DND-41 (cell line): ENCODE measurements around the gene RGS7.
"Not testable (repeated sequence)": the region's sequence is repeated elsewhere in the genome, so short reads cannot be mapped to it uniquely, and the experiment has no call there.

Experiments
- ATAC-seq: fragments of 200-7000 bp; cut with Tn5 transposase; 3 replicates; pipeline ENCODE4 v1.9.1; 2021; ENCODE audit warnings: low read depth; ENCODE audit not compliant: insufficient read depth
- DNase-seq: peaks from one replicate; pipeline ENCODE4 v3.0.0-alpha.2; 2020
- H2AFZ ChIP-seq: 2 replicates; pipeline ENCODE4 v1.6.0; 2012; ENCODE audit warnings: low read depth, low read length
- H3K27ac ChIP-seq: 2 replicates; pipeline ENCODE4 v1.5.1; 2012; ENCODE audit warnings: low read length, inconsistent platforms
- H3K27me3 ChIP-seq: fragments of 200-600 bp; sonication (generic); 2 replicates; pipeline ENCODE4 v1.6.0; 2012; ENCODE audit warnings: low read length, mild to moderate bottlenecking, inconsistent platforms; ENCODE audit not compliant: insufficient read depth, poor library complexity
- H3K36me3 ChIP-seq: 2 replicates; pipeline ENCODE4 v1.5.1; 2012; ENCODE audit warnings: low read length, inconsistent platforms; ENCODE audit not compliant: insufficient read depth
- H3K4me1 ChIP-seq: 2 replicates; pipeline ENCODE4 v1.5.1; 2012; ENCODE audit warnings: mild to moderate bottlenecking, low read length; ENCODE audit not compliant: insufficient read depth
- H3K4me2 ChIP-seq: 2 replicates; pipeline ENCODE4 v1.6.0; 2012; ENCODE audit warnings: mild to moderate bottlenecking, moderate library complexity, low read length, inconsistent platforms; ENCODE audit not compliant: insufficient read depth
- H3K4me3 ChIP-seq, 2 experiments: fragments of 200-600 bp in 1 of 2; shearing (Covaris generic) in 1 of 2; 2 replicates each; pipeline ENCODE4 v1.5.1; 2012 to 2016; ENCODE audit warnings: inconsistent platforms in 2 of 2, low read length in 2 of 2, mild to moderate bottlenecking in 2 of 2, low read depth in 1 of 2, moderate library complexity in 1 of 2
- H3K79me2 ChIP-seq: 2 replicates; pipeline ENCODE4 v1.6.0; 2012; ENCODE audit warnings: low read length, inconsistent platforms; ENCODE audit not compliant: insufficient read depth
- H3K9ac ChIP-seq: 2 replicates; pipeline ENCODE4 v1.6.0; 2012; ENCODE audit warnings: low read depth, mild to moderate bottlenecking, inconsistent platforms, low read length, moderate library complexity
- H3K9me3 ChIP-seq: 2 replicates; pipeline ENCODE4 v1.5.1; 2012; ENCODE audit warnings: low read length, moderate library complexity, mild to moderate bottlenecking, inconsistent platforms; ENCODE audit not compliant: insufficient read depth, severe bottlenecking
- H4K20me1 ChIP-seq: 2 replicates; pipeline ENCODE4 v1.6.0; 2012; ENCODE audit warnings: low read length; ENCODE audit not compliant: insufficient read depth
- EZH2 ChIP-seq: IDR thresholded peaks from 3 replicates; pipeline ENCODE4 v1.6.1; 2012; ENCODE audit warnings: borderline replicate concordance, low read depth, mild to moderate bottlenecking, moderate library complexity, low read length, inconsistent platforms; ENCODE audit not compliant: severe bottlenecking
- TF ChIP-seq, protein P1 (sequence below): IDR thresholded peaks from 2 replicates; pipeline ENCODE4 v1.5.1; 2012; ENCODE audit warnings: borderline replicate concordance, low read length, moderate library complexity, mild to moderate bottlenecking; ENCODE audit not compliant: poor library complexity, severe bottlenecking; ENCODE audit errors: extremely low read depth

The RGS7 gene

DNA sequence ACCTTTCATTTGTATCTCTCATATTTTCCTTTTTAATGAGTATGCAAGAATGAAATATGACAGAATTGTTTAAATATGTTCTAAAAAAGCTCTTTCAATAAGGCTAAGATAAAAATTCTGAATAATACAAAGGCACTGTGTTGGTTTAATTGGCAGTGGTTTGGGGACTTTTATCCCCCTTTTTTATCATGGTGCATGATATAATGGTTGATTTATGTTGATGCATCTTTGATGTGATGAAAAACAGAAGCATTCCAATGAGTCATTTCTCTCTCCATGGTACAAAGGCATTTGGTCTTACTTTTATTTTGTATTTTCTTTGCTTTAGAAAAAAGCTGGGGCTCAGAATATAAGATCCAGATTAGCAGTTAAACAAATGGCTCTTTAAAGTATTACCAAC lies 617.9 kb downstream of the RGS7 start:
- no peaks in the 10 kb centered on the region for H4K20me1 ChIP-seq
- H3K9ac ChIP-seq = no peak overlapping the region
- no peaks in the 10 kb centered on the region for H3K9me3 ChIP-seq
- H3K4me3 ChIP-seq = no peak overlapping the region
- no peak overlapping the region for H2AFZ ChIP-seq
- H3K27ac ChIP-seq = no peak overlapping the region
- no peak overlapping the region for H3K4me2 ChIP-seq
- H3K27me3 ChIP-seq = no peaks in the 10 kb centered on the region
- H3K4me1 ChIP-seq = no peaks in the 10 kb centered on the region
- H3K36me3 ChIP-seq = no peaks in the 10 kb centered on the region
- no peaks in the 10 kb centered on the region for H3K79me2 ChIP-seq
- ATAC-seq (no peak), DNase-seq (no peak)
- TF ChIP-seq EZH2 = no peak
- TF ChIP-seq, protein P1, sequence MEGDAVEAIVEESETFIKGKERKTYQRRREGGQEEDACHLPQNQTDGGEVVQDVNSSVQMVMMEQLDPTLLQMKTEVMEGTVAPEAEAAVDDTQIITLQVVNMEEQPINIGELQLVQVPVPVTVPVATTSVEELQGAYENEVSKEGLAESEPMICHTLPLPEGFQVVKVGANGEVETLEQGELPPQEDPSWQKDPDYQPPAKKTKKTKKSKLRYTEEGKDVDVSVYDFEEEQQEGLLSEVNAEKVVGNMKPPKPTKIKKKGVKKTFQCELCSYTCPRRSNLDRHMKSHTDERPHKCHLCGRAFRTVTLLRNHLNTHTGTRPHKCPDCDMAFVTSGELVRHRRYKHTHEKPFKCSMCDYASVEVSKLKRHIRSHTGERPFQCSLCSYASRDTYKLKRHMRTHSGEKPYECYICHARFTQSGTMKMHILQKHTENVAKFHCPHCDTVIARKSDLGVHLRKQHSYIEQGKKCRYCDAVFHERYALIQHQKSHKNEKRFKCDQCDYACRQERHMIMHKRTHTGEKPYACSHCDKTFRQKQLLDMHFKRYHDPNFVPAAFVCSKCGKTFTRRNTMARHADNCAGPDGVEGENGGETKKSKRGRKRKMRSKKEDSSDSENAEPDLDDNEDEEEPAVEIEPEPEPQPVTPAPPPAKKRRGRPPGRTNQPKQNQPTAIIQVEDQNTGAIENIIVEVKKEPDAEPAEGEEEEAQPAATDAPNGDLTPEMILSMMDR = no peak

DNA sequence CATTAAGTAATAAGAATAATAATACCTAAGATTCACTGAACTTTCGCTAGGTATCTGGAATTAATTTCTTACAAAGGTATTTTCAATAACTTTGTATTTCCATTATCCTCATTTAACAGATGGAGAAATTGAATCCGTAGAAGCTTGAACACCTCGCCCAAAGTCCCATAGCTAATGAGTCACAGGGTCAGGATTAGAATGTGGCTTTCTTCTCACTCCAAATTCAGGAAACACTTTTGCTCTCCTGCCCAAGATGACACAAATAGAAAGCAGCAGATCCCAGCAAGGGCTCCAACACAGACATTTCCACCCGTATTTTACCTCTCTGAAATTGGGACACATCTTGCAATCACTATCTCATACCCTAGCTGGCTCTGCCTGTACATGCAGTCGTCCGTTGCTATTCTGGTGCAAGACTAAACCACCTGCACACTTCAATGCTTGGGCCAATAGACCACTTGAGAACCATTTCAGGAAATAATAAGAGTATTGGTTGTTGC lies 619.2 kb downstream of the RGS7 start:
- Histone ChIP-seq H3K9ac (no peak overlapping the region), H2AFZ (no peak overlapping the region), H3K79me2 (no peaks in the 10 kb centered on the region), H3K4me3 (no peak overlapping the region), H3K27ac (no peak overlapping the region), H3K9me3 (no peaks in the 10 kb centered on the region), H3K36me3 (no peaks in the 10 kb centered on the region), H4K20me1 (no peaks in the 10 kb centered on the region), H3K4me1 (no peaks in the 10 kb centered on the region), H3K27me3 (no peaks in the 10 kb centered on the region), H3K4me2 (no peak overlapping the region)
- DNase-seq (no peak), ATAC-seq (no peak)
- no peak for TF ChIP-seq EZH2

DNA sequence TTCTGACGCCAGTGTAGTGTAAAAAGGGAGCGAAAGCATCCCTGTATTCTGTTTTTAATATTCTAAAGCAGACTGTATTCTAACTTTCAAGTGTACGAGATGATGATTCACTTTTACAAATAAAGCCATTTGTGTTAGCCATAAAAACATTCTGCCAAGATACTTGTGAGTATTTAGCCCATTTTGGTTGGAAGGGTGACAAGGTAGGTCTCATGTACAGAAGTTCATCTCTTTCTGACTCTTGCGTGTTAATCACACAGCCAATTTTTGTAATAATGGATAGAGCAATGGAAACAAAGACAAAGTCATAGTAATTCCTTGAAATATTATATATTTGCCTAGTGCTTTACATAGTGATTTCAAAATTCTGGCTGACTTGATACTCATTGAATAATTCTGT lies 619.7 kb downstream of the RGS7 start:
- TF ChIP-seq, protein P1 = no peak
- TF ChIP-seq EZH2 = no peak
- no peak for ATAC-seq
- Histone ChIP-seq H3K9me3 (no peaks in the 10 kb centered on the region), H2AFZ (no peak overlapping the region), H3K4me1 (no peaks in the 10 kb centered on the region), H3K9ac (no peak overlapping the region), H3K4me3 (no peak overlapping the region), H3K27ac (no peak overlapping the region), H3K36me3 (no peaks in the 10 kb centered on the region), H3K27me3 (no peaks in the 10 kb centered on the region), H4K20me1 (no peaks in the 10 kb centered on the region), H3K4me2 (no peak overlapping the region), H3K79me2 (no peaks in the 10 kb centered on the region)
- DNase-seq = no peak

DNA sequence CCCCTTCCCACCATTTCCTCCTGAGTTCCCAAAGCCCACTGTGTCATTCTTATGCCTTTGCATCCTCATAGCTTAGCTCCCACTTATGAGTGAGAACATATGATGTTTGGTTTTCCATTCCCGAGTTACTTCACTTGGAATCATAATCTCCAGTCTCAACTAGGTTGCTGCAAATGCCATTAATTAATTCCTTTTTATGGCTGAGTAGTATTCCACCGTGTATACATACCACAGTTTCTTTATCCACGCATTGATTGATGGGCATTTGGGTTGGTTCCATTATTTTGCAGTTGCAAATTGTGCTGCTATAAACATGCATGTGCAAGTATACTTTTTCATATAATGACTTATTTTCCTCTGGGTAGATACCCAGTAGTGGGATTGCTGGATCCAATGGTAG lies 622.3 kb downstream of the RGS7 start:
- not testable (repeated sequence) for H3K27me3 ChIP-seq, ATAC-seq

More for the DNA sequence above, 622.3 kb downstream of the RGS7 start:
- H3K4me2 ChIP-seq, DNase-seq, H2AFZ ChIP-seq, H3K27ac ChIP-seq, H3K36me3 ChIP-seq, H3K4me3 ChIP-seq, H3K4me1 ChIP-seq, H4K20me1 ChIP-seq, H3K79me2 ChIP-seq, H3K9ac ChIP-seq, H3K9me3 ChIP-seq: not testable (repeated sequence)
